ENCODE data around the gene CCDC85C. TPM values are rescaled to one million over a fixed set of nuclear protein-coding genes. Genes with fewer than 3 reads are reported as not detected.

Gene CCDC85C
- total and polyA plus RNA-seq, 10 of the 15 experiments (the other 5 are each of a cell fraction or from before 2014, with no cell fraction given), result 0.03 to 3.6 (median 1.1) TPM

DNA sequence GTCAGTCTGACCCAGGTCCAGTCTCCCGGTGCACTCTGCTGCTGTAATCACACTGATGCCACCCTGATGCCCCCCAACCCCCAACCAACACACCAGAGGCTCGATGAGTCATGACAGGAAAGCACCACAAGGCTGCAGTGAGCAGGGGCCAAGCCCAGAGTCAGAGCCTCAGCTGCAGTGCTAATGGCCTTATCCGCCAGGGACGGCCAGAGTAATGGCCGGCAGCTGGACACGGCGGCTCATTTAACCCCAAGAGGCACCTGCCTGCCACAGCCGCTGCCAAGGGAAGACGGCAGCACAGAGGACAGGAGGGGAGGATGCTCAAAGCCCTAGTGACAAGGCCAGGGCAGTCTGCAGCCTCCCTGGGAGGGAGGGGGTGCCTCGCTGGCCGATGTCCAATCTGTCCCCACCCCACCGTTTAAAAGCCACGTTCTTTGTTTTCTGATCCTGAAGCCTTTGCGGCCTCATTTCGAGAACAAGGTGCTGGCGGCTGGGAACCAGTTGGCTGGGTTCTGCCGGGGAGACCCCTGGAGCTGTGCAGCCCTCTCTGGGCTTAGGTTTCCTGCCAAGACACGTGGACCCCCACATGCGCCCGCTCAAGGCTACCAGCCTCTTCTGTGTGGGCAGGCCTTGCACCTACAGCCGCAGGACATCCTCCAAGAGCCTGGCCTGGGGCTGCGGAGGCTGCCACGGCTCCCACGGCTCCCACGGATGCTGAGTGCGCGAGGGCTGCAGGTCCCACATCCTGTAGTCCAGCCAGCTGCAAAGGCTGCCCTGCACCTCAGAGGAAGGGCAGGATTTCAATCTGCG lies 13.1 kb downstream of the CCDC85C start:
- Histone ChIP-seq H4K20me1 (ENCODE audit: control insufficient read depth, insufficient read depth) (no peaks in the 10 kb centered on the region), H3K4me2 (ENCODE audit: control insufficient read depth, insufficient read depth) (no peak overlapping the region), H2AFZ (ENCODE audit: control insufficient read depth, low read depth, low read length) (no peak overlapping the region), H3K27ac (ENCODE audit: control insufficient read depth, insufficient read depth) (no peak overlapping the region), H3K9me3 (replicated peaks; ENCODE audit: control insufficient read depth, insufficient read depth, low read length) (no peaks in the 10 kb centered on the region), H3K4me1 (ENCODE audit: control insufficient read depth, insufficient read depth, low read length) (peaks cover 5% of the 10 kb centered on the region; the same call in 1 of the 2 replicates), H3K4me3 (no peak overlapping the region), H3K9ac (ENCODE audit: control insufficient read depth, insufficient read depth, low read length) (no peak overlapping the region), H3K79me2 (ENCODE audit: control insufficient read depth, insufficient read depth, low read length) (no peaks in the 10 kb centered on the region), H3K27me3 (replicated peaks in 1 of 2; ENCODE audit: control insufficient read depth in 2 of 2, insufficient read depth in 2 of 2, low read length in 1 of 2) (no peaks in the 10 kb centered on the region), H3K36me3 (ENCODE audit: control insufficient read depth in 2 of 2, insufficient read depth in 2 of 2, low read length in 1 of 2) (no peaks in the 10 kb centered on the region)
- WGBS (ENCODE audit: insufficient coverage, insufficient replicate concordance, low lambda C conversion rate, missing lambda C conversion rate), result 45% methylated on average over 28 of the region's 28 CpGs
- CTCF ChIA-PET, result interaction anchor here (0.9 kb wide), 1 partner anchor 11 kb away, joined by 4 read pairs; no protein-coding TSS in a partner anchor
- intact Hi-C loops (cut with micrococcal nuclease; ENCODE audit: unreplicated experiment) (no loop called here), in situ Hi-C loops (cut with MboI) (no loop called here)
- DNase-seq (ENCODE audit: low read depth, low spot score), result no peak
- SMC1A ChIA-PET (ENCODE audit: uncharacterized antibody, unreplicated experiment), result no interaction called here
- ATAC-seq, result peak; percentile 17; the same call in 2 of the 3 replicates
- TF ChIP-seq MYB (IDR thresholded peaks at IDR 0.05; ENCODE audit: borderline replicate concordance, low read depth, low read length), result no peak
- no peak for TF ChIP-seq STAT3 (IDR thresholded peaks at IDR 0.05; ENCODE audit: low read depth, low read length)
- TF ChIP-seq, protein P1, sequence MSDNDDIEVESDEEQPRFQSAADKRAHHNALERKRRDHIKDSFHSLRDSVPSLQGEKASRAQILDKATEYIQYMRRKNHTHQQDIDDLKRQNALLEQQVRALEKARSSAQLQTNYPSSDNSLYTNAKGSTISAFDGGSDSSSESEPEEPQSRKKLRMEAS (IDR thresholded peaks at IDR 0.05; ENCODE audit: low read depth, low read length), result no peak
- TF ChIP-seq, protein P2, sequence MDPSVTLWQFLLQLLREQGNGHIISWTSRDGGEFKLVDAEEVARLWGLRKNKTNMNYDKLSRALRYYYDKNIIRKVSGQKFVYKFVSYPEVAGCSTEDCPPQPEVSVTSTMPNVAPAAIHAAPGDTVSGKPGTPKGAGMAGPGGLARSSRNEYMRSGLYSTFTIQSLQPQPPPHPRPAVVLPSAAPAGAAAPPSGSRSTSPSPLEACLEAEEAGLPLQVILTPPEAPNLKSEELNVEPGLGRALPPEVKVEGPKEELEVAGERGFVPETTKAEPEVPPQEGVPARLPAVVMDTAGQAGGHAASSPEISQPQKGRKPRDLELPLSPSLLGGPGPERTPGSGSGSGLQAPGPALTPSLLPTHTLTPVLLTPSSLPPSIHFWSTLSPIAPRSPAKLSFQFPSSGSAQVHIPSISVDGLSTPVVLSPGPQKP (IDR thresholded peaks at IDR 0.05; ENCODE audit: low read depth, low read length), result no peak
- TF ChIP-seq SUPT20H (IDR thresholded peaks at IDR 0.05; ENCODE audit: borderline replicate concordance, control insufficient read depth, low read depth, low read length), result no peak
- TF ChIP-seq RB1 (IDR thresholded peaks at IDR 0.05; ENCODE audit: borderline replicate concordance), result no peak
- no peak for TF ChIP-seq DPF2 (IDR thresholded peaks at IDR 0.05)
- no peak for TF ChIP-seq TCF7 (IDR thresholded peaks at IDR 0.05; ENCODE audit: borderline replicate concordance)
- no peak for TF ChIP-seq HDGF (IDR thresholded peaks at IDR 0.05)
- TF ChIP-seq BCL11A (IDR thresholded peaks at IDR 0.05; ENCODE audit: low read depth, low read length), result no peak
- no peak for FAIRE-seq
- POLR2A ChIA-PET, result interaction anchor here (0.6 kb wide), 1 partner anchor 129 kb away, joined by 7 read pairs; no protein-coding TSS in a partner anchor
- no TSS peak for BruUV-seq (replicated peaks)
- RAD21 ChIA-PET (ENCODE audit: unreplicated experiment), result no interaction called here

All from GM12878 (cell line).